NCI-H345 (cell line): ENCODE measurements around the gene HNRNPA0.
A peak's percentile ranks its signal among the peaks of the same experiment; 100 is the strongest.
"Not testable (repeated sequence)": the region's sequence is repeated elsewhere in the genome, so short reads cannot be mapped to it uniquely, and the experiment has no call there.

Source experiments
- DNase-seq: peaks from one replicate; lab custom pipeline; 2025; lab: John Stamatoyannopoulos, UW

The HNRNPA0 gene

DNA sequence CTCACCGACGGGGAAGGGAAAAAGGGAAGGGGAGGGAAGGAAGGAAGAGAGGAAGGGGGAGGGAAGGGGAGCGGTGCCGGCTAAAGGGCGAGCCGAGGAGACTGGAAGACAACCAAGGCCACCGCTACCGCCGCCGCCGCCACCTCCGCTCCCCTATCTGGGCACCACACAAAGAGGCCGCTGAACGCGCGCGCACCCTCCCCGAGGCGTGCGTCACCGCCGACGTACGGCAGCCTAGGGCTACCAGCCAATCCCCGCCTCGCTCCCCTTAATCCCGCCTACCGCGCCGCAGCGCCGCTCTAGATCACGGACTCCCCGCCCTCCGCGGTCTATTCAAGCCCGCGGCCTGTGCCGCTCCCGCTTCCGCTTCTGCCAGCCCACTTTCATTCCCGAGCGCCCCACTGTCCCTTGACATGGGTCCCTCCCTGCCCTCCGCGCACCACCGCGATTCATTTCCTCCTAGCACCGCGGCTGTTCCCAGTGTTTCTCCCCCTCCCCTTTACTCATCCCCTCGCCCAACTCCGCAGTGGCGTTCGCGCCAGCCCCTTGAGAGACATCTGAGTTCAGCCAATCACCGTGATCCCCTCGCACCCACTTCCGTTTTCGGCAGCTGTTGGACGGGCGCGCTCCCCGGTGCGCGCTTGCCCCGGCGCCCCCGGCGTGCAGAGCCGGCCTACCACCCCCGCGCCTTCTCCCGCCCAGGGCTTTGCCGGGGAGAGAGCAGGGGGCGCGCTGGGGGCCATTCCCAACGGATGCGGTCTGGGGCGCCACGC lies at the start of gene HNRNPA0:
TSS of gene HNRNPA0 (minus strand) at position 176 of the 773 bp plus-strand sequence. CDS start 297 bp downstream, outside the sequence.
- peak; percentile 98 for DNase-seq

GRCh38 chr5:137802282-137803210 lies 48.4 kb upstream of the HNRNPA0 start:
- DNase-seq, result no peak

GRCh38 chr5:137800700-137801411 lies 46.7 kb upstream of the HNRNPA0 start:
- DNase-seq, result no peak

GRCh38 chr5:137796279-137796678 lies 42.1 kb upstream of the HNRNPA0 start:
- DNase-seq, result no peak

DNA sequence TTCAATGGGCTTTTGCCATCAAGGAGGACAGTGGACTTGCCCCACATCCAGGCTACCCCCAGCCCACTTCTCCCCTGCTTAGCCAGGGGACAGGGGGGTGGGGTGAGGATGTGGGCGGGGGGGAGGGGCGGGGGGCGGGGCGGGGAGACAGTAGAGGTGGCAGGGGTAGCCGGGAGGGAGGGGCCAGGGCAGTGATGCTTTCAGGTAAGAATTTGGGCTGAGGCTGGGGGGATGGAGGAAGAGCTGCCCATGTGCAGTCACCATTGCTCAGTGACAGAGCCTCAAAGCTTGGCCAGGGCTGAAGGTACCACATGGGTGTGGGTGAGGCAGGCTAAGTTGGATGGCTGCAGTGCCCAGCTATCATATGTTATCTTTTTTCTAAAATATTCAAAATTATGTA lies 40.7 kb upstream of the HNRNPA0 start:
- no peak for DNase-seq

DNA sequence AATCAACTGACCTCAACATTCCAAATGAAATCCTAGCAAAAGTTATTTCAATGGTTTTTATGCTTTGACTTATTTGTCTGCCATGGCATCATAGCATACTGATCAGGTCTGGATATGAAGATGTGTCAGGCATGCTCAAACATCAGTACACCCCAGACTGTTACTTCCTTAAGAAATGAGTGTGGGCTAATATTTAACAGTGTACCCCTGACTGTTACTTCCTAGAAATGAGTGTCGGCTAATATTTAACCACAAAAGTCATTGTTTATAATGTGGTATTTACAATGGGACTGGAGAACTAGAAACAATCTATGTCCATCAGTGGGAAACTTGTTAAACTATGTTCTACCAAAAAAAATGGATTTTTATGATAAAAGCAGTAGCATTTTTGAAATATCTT lies 38.1 kb upstream of the HNRNPA0 start:
- DNase-seq, result no peak

- no peak for DNase-seq
These were observed 37.6 kb upstream of the HNRNPA0 start for GRCh38 chr5:137791799-137792198.

GRCh38 chr5:137791387-137791786 lies 37.2 kb upstream of the HNRNPA0 start:
- no peak for DNase-seq

DNA sequence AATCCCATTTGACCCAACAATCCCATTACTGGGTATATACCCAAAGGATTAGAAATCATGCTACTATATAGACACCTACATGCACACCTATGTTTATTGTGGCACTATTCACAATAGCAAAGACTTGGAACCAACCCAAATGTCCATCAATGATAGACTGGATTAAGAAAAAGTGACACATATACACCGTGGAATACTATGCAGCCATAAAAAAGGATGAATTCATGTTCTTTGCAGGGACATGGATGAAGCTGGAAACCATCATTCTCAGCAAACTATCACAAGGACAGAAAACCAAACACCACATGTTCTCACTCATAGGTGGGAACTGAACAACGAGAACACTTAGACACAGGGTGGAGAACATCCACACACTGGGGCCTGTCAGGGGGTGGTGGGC lies 34.4 kb upstream of the HNRNPA0 start:
- DNase-seq, result not testable (repeated sequence)

GRCh38 chr5:137782984-137783536 lies 28.9 kb upstream of the HNRNPA0 start:
- DNase-seq, result no peak

GRCh38 chr5:137782055-137782454 lies 27.9 kb upstream of the HNRNPA0 start:
- no peak for DNase-seq

DNA sequence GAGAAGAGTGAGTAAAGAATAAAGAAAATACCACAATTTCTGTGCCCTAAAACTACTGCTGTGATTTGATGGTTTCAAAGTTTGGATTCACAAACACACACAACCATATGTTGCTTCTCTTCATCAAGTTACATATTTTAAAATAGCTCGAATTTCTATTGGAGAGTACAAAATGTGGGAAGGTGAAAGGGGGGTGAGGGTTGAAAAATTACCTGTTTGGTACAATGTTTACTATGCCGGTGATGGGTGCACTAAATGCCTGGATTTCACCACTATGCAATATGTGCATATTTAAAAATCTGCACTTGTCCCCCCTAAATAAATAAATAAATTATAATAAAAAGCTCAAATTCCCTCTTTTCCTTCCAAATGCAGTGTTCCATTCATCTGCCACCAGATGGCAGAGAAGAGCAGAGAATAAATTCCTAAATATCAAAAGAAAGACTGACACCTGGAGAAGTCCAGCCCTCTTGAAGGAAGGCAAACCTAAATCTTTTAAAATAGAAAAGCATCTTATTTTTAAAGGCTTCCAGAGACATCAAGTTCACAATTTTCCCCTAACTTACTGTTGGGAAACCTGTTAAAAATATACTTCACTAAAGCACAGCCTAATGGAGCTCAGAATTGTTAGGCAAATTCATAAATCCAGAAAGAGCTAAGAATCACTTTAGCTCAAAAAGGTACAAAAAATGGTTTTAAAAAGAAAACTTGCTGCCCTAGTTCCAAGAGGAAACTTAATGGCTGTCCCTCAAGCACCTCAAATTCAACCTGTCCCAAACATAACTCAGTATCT lies 24.8 kb upstream of the HNRNPA0 start:
- DNase-seq, result peak; percentile 15

- DNase-seq, result not testable (repeated sequence)
These were observed 13.8 kb upstream of the HNRNPA0 start for GRCh38 chr5:137767937-137768336.

GRCh38 chr5:137761566-137761965 lies 7.4 kb upstream of the HNRNPA0 start:
- DNase-seq, result no peak

GRCh38 chr5:137760719-137761516 lies 6.8 kb upstream of the HNRNPA0 start:
- DNase-seq, result no peak

- no peak for DNase-seq
These were observed 6.1 kb upstream of the HNRNPA0 start for GRCh38 chr5:137760294-137760693.

DNA sequence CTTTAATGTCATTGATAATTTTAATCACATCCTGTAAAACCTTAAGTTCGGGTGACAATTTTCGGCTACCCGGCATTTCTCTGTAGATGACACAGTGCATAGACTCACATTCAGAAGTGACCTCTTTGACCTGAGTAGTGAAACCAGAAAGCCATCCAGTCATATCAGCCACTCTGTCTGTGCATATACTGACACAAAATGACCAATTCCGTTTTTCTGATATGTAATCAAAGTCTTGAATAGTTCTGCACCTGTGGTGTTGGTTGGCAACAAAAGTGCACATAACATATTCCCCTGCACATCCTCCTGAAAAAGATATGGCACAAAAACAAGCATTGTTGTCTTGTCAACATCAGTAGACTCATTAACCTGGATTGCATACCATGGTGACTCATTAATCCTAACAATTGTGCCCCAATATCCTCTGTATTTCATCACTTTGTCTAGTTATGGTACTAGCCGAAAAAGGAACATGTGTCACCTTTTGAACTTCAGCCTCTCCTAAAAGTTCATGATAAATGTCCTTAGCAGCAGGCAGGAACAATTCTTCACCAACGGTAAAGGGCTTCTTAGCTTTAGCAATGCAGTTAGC lies 4.6 kb upstream of the HNRNPA0 start:
- DNase-seq, result no peak

DNA sequence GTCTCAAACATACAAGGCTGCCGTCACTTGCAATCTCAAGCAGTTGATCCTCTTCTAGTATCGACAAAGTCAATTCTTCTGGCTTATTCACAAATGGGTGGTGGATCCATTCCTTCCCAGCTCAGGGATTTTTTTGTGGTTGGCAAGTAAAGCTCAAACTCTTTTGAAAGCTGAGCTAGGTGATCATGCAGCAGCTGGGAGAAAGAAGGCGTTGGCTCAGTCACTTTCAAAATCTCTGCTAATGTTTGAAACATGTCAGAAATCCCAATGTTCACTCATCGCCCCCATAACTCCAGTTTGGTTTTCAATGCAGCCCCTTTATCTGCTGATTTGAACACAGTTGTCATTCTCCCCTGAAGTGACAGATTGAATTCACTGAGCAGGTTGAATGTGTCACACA lies 4.0 kb upstream of the HNRNPA0 start:
- DNase-seq, result no peak

DNA sequence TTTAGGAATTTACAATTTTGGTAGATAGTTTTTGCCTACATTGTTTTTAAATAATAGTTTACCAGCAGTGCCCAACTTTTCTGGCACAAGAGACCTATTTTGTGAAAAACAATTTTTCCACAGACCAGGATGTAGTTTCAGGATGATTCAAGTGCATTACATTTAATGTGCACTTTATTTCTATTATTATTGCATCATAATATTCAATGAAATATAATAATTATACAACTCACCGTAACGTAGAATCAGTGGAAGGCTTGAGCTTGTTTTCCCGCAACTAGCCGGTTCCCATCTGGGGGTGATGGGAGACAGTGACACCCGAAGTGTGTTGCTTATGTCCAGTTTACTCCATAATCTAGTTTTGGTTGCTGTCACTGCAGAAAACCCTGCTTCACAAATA lies 3.5 kb upstream of the HNRNPA0 start:
- no peak for DNase-seq
